NCI-H2171 treated with DMSO at 0.1 percent for 48 hours (cell line): ENCODE measurements around the gene SCO2.

ENCODE experiments used
- DNase-seq: peaks from one replicate; lab custom pipeline; 2025; lab: John Stamatoyannopoulos, UW

The SCO2 gene

GRCh38 chr22:50476868-50477267 is 48.5 kb downstream of the SCO2 start:
- DNase-seq = peak; percentile 53

- DNase-seq = no peak
Observed at GRCh38 chr22:50475652-50476002, 49.8 kb downstream of the SCO2 start.

- DNase-seq = peak; percentile 78
Observed at GRCh38 chr22:50474710-50475651, 50.4 kb downstream of the SCO2 start, which contains the start of gene SBF1. SBF1 (minus strand) TSS chr22:50475035; CDS start chr22:50474840, 195 bp downstream.

GRCh38 chr22:50473855-50474671 is 51.3 kb downstream of the SCO2 start:
- no peak for DNase-seq
